Stimulated activated CD4-positive, alpha-beta T cell treated with anti-CD3 and anti-CD28 coated beads, Interleukin-2, amount 100 ng/mL, for 48 hours (primary cell): ENCODE data around the gene HPCAL1.

ENCODE experiments used
- DNase-seq, 2 donors: peaks; one replicate each; pipeline ENCODE4 v3.0.0-alpha.2; 2020

Gene HPCAL1

DNA sequence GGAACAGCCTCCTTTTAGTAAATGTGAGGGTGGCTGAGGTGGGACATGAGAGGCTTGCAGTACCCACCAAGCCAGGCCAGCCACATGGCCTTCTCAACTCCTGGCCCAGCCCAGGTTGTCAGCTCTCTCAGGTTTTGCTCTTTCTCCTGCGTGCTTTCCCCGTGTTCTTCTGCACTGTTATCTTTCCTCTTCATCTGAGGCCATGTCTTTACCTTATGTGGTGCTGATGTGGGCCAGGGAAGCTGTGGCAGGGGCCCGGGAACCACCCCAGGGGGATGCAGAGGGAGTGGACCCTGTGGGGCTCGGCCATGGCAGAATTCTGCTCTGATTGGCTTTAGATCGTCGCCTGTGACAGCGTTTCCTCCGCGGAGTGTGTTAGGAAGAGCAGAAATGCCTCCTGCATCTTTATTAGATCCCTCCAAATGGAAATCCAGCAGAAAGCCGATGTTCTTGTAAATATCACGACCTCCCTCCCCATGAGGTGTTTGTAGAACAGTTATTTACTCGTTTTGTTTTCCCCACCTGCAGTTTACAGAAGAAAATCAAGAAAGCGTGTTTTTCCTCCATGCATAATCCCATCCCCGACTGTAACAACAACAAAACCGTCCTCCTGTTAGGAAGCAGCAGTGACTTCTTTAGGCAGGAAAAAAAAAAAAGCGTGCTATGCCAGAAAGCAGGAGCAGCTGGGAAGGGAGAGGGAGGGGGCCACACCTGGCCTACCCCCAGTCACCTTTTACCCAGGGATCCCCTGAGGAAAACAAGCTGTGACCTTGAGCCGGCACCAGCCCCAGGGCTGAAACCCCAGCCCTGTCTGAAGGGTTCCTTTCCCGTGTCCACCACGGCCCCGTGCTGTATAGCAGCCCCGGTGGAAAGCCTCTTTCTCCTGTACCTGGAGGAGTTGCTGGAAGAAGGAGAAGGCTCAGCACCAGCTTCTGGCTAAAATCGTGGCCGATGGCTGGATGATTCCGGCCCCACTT is 54.8 kb downstream of the HPCAL1 start:
- DNase-seq, result no peak

DNA sequence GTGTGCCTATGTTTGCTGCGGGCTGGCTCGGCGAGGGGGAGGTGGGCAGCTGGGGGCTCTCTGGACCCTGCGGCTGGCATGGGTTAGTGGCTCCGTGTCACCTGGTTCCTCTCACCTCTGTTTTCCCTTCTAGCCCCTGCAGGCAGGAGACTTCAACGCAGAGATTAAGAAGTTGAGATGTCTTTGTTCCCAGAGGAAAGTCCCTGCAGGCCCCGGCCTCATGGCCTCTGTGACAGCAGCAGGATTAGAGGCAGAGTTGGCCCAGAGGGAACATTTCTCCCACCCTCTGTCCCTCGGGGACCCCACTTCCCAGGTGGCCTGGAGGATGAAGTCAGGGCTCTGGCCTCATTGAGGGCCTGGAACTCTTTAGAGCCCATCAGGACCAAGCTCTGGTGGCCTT is 56.5 kb downstream of the HPCAL1 start:
- no peak for DNase-seq

DNA sequence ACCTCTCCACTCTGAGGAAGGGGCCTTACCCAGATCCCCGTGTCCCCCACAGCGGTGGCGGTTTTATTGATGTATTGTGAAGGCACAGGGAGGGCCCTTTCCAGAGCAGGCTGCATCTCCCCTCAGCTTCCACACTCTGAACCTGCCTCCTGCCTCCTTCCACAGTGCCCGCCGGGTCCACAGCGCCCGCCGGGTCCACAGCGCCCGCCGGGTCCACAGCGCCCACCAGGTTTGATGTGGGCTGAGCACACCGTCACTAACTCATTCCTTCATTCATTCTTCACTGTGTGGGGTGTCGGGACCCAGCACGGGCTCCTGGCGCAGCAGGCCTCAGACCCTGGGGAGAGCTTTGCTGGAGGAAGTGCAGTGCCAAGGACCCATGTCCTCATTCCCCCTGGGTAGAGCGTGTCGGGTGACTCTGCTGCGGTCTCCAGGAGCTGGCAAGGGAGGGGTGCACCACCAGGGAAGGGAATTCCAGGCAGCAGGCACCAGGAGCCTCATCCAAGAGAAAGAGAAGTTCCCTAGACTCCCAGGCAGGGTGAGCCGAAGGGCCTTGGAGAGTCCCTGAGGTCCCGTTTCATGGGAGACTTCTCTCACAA is 57.1 kb downstream of the HPCAL1 start:
- DNase-seq, result no peak

DNA sequence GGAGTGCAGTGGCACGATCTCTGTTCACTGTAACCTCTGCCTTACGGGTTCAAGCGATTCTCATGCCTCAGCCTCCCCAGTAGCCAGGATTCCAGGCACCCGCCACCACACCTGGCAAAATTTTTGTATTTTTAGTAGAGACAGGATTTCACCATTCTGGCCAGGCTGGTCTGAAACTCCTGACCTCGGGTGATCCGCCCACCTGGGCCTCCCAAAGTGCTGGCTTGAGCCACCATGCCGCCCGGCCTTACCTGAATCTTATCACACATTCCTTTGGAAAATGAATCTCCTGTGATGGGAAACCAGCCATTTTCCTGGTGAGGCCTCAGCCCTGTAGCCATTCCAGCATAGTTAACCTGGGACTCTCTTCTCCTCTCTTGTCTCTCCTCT is 57.8 kb downstream of the HPCAL1 start:
- DNase-seq, result no peak

DNA sequence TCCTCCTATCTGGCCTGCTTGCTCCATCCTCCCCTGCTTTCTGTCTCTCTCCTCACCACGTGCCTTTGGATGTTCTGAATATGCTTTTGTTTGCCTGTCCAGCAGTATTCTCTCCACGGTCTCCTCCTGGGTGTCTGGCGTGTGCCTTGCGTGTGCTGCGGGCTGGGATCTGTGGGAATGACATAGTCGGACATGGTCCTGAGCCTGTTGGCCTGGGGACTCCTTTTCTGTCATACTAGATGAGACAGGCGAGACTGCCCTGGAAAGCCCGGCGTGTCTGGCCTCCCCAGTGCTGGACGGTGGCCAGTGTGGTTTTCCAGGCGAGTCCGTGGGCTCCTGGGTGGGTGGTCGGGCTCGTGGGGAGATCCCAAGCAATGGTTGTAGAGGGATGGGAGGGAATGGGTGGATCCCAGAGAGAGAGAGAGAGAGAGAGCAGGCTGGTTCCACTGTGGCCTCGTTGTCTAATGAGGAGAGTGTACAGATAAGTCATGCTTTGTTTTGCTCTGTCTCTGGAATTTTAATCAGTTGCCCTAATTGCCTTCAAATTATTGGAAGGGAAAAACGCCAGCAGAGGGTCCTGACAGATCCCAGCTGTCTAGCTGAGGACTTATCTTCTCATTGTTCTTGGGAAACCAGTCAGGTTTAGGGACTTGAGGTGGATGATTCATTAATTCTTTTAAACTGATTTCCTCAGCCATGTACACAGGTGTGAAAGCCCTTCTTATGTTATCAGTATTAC is 58.3 kb downstream of the HPCAL1 start:
- DNase-seq, result no peak

DNA sequence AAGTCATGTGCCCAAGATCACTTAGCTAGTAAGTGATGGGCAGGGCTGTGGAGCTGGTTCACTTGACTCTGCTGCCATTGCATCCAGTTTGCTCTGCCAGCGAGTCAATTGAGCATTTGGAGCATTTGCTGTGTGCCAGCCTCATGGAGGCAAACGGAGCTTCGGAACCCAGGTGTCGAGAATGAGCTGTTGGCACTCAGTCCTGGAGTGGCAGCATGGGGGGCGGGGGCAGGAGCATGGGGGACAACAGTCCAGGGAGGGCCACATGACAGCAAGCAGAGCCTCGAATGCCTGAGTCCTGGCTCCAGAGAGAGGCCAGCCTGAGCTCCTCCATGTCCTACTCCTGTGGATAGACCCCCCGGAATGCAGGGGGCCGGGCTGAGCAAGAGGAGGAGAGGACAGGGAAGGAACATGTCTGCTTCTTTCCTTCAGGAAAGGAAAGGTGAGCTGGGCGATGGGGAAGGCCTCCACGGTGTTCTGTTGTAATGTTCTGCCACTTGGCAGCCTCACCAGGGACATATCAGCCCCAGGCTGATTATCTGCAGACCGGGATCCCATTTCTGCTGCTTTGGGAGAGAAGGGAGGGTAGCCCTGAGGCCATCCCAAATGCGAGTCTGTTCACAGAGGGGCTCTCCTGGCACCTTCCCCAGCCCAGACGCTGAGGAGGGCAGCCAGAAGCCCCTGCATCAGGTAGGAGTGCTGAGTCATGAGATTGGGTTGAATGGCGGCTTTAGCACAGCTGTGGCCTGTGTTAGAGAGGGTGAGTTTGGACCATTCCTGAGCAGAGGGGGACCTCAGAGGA is 59.6 kb downstream of the HPCAL1 start:
- no peak for DNase-seq

DNA sequence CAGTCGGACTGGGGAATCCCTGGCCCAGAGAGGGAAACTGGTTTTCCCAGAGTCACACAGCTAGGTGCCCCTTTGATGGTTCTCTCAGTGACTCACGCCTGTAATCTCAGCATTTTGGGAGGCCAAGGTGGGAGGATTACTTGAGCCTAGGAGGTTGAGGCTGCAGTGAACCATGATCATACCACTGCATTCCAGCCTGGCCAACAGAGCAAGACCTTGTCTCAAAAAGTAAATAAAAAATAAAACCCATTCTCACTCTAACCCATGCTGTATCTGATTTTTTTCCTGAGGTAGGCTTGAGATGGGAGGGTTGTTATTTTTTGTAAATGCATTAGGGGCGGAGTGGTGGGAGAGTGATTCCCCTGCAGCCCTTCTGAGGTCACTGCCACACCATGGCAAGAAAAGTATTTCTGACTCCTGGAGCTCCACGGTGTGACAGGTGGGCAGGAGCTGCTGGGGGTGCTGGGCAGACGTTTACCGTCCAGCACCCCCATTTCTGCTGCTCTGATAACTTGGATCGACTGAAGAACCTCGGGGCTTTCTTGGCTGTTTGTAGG is 60.3 kb downstream of the HPCAL1 start:
- DNase-seq, result no peak

DNA sequence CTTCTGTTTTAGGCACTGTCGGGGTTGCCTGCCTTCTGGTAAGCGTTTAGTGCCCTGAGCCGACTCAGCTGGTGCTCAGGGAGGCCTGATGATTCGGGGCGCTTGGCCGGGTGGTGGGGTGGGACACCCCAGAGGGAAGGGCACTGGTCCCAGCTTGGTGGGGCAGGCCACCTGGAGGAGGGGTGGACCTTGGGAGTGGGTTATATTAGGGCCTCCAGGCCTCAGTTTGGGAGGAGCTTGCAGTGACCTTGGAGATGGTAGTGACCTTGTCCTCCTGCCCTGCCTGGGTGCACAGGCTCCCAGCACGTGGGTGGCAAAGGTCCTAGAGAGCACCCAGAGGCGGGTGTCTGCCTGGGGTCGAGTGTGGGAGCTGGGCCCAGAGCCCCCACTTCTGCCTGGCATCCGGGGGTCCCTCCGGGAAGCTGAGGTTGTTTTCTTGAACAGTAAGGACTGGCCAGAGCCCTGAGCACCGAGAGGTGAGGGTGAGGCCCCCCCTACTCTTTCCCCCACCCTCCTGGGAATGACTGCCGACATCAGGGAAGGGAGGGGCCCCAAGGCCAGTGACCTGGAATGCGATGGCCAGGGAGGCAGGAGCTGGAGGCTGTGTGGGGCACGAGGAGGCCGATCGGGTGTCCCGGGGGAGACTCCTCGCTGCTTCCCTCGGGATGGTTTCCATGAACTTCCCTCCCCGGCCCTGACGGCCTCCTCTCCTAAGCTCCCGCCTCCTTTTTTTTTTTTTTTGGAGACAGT is 61.3 kb downstream of the HPCAL1 start:
- DNase-seq, result no peak

DNA sequence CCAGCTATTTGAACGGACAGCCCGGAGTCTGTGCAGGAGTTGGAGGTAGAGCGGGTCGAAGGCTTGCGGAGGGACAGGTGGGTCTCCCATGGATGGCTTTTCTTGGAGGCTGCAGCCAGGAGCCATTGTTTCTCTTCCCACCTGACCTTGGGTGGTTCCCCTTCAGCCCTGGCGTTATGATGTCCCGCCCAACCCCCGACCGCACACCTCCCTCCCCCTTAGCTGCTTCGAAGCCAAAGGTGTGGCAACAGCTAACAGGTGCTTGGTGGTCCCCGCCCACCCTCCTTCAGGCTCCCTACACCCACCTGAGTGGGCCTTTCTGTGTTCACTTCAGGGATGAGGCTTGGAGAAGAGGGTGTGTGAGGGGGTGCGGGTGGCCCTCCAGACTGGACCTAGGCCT is 62.7 kb downstream of the HPCAL1 start:
- DNase-seq, result no peak

DNA sequence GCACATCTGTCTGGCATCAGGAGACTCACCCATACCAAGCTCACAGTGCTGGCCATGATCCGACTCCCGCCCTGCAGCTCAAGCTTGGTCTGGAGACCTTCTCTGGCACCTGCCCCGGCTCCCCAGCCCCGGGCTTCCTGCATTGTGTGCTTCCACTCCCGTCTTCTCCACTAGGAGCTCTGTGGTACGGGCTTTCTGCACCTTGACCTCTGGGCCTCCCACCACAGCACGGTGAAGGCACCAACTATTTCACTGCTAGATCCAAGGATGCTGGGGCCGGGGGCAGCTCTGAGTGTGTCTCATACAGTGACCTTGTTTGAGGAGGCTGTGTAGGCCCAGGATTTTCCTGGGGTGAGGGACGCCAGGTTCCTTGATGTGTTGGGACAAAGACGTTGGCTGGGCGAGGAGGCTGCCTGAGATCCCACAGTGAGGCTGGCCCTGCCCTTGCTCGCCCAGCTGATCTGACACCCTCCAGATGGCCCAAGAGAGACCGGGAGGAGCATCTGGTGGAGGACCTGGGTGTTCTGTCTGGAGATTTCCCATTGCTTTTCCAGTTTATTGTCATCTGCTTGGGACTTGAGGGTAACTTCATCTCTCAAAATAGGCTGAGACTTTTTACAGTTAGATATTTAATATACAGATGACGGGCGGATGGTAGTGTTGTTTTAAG is 64.0 kb downstream of the HPCAL1 start:
- DNase-seq, result no peak

DNA sequence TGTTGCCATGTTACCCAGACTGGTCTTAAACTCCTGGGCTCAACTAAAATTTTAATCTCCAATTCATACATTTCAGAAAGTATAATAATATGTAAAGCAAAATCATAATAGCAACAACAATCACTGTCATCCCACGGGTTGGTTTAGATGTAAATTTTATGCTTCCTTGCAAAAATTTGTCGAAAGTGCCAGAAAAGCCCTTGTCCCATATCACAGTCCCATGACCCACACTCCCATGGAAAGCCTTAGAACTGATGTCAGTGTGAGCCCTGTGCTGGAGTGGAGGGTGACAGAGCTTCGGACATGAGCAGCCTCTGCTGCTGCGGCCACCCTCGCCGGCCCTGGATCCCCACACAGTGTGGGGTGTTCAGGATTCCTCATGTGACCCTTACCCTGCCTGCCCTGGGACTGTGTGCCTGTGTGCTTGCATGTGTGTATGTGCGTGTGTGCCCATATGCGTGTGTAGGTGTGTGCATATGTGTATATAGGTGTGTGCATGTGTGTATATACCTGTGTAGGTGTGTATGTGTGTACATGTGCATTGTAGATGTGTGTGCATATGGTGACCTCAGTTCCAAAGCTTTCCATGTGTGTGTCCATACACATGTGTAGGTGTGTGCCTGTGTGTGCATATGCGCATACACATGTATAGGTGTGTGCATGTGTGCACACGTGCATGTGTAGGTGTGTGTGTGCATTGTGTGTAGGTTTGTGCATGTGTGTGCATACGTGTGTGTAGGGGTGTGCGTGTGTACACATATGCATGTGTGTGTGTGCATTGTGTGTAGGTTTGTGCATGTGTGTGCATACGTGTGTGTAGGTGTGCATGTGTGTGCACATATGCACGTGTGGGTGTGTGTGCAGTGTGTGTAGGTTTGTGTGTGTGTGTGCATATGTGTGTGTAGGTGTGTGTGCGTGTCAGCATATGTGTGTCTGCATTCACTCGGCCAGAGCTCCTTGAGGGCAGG is 65.1 kb downstream of the HPCAL1 start:
- no peak for DNase-seq

DNA sequence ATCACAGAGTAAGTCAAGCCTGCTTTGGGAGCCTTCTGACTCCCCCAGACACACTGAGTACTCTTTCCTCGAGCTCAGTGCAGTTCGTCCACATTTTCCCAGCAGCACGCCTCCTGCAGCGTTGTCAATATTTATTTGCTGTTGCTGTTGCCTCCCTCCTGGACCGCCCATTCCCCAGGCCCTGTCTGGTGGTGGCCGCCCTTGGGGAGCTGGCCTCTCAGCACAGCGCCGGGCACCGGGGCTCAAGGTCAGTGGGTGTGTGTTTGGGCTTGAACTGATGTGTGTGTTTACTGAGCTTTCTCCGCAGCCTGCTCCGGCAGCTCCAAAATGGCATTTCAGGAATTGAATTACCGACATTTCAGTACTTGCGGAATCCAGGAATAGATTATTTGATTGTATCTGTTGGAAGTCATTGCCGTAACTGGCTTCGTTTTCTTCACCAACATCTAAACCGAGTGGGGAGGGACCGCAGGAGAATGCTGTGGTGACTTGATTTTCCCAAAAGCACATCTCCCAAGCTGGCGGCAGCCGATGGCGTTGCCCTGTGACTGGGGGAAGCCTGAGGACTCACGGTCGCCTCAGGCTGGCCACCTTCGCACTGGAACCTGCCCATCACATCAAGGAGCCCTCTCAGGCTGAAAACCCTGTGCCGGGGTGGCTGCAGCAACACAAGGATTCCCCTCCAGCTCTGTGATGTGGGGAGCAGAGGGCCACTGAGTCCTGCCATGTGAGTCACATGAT is 66.0 kb downstream of the HPCAL1 start:
- no peak for DNase-seq

DNA sequence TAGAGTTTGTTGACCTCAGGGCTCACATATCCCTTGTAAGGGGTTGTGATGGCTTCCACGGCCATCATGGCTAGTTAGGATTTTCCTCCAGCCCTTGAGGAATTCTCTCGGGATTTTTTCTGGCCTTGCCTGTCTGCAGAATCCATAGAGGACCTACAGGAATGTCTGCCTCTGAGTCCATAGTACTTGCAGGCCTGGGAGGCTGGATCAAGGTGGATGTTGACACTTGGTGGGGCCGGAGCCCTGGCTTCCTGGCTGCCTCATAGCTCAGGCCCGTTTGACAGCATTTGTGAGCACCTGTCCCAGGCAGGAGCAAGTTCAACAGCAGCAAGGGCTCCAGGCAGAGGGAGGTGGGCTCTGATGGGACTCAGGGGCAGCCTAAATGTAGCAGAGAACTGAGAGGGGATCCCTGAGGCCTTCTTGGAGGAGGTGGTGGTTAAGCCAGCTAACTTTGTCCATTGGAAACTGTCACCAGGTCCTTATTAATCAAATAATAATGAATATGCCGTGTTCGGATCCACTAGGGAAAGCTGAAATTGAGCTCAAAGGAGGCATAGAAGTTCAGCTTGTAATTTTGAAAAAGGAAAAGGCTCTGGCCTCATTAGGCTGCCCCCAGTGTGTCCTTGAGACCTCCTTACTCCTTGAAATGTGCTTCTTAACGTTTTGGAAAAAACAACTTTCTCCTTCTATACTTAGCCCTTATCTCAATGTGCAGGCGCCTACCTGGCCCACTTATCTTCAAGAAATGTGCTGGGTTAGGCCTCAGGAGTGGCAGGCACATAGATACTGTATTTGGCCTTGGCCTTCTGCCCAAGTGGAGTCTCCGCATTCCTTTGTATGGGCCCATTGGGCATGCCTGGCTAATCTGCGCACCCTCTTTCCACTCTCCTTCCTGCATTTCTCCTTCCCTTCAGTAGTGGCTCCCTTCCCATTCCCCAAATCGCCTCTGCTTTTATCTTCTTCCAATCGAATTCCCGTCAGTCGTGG is 66.9 kb downstream of the HPCAL1 start:
- no peak for DNase-seq

DNA sequence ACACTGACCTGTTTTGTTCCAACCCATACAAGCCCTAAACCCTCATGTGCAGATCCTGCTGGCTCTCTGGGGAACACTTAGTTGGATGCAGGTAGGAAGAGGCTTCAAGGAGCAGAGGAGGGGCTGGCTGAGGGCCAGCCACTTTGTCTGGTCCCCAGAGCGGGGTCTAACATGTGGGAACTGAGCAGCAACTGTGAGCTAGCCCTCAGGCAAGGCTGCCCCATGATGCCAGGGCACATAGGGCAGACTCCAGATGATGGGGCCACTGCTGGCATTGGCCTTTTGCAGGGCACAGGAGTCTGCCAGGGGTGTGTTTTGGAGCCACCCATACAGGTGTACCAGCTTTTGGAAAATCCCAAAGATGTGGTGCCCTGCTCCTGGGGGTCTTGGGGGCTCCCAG is 67.7 kb downstream of the HPCAL1 start:
- no peak for DNase-seq

DNA sequence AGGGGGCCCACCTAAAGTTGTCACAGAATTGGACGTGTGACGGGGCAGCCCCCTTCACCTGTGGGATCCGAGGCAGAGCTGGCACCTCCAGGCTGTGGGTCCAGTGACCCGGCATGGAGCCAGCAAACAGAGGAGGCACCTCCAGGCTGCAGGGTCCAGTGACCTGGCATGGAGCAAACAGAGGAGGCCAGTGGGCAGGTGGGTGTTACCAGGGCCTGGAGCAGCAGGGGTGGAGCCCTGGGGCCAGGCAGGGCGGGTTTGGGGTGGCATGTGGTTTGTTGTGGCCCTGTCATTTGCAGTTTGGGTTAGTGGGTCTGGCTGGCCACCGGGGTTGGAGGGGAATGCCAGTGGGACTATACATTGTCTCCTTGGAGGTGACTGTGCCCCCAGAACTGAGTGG is 68.2 kb downstream of the HPCAL1 start:
- no peak for DNase-seq

DNA sequence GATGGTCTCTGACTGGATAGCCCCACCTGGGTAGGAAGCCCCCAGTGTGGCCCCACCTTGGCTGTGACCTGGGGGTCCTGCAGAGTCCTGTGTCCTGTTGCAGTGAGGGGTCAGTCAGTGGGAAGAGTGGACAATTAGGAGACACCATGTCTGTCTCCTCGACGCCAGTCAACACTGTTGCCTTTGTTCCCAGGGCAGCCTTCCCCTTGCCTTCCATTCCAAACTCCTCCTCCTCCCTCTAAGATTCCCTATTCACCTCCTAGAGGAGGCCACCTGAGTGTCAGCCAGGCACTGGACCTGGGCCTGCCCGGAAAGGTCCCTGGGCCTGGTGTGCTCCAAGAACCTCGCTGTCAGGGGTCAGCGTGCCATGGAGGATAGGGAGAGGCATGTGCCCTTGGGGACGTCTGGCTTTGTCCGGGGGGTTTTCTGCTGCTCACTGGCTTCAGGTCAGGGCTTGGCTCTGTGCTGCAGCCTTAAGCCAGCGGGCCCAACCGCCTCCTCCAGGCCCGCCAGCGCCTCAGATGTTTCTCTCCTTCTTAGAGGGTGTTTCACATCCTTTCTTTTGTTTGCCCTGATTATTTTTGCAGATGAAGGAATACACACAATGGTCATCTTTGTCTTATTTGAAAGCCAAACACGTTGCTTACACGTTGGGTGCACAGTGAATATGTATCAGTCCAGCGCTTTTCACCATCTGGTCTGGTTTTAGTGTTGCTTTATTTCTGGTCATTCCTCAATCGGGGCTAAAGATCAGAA is 68.9 kb downstream of the HPCAL1 start:
- no peak for DNase-seq

DNA sequence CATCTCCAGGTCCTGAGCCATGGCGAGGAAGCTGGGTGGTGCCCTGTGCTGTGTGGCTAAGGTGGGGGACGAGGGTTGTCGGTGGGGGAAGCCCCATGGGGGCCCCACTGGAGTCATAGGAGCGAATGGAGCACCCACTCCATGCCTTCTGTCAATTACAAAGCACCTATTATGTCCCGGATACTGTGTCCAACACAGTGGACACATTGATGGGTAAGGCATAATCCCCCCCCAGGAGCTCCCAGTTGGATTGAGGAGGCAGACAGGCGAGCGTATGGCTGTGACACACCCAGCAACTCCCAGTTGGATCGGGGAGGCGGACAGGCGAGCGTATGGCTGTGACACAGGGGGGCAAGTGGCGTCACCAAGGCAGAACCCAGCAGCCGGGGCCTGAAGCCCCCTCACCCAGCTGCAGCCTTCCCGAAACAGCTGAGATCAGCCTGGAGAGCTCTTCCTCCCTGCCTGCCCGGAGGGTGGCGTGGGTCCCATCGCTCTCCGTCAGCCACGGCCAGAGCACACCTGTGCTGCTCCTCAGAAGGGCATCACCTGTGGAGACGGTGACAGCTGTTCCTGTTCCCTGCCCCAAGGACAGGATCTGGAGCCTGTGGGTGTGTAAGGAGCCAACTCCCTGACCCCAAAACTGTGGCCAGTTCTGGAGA is 69.6 kb downstream of the HPCAL1 start:
- no peak for DNase-seq
